Stimulated activated memory B cell treated with anti-CD40 and anti-IgM and Interleukin-4, amounts not matched to agents 10 μg/mL and 1 μg/mL and 100 μg/mL, for 72 hours (primary cell): ENCODE data around the gene GRB2.
"Not testable (repeated sequence)": the region's sequence is repeated elsewhere in the genome, so short reads cannot be mapped to it uniquely, and the experiment has no call there.

Source experiments
- ATAC-seq: fragments of 150-1000 bp; cut with Tn5 transposase; 2 replicates; pipeline ENCODE4 v1.10.0; 2021
- H3K27ac Mint-ChIP-seq: one replicate; pipeline ENCODE4 v1.8.0; 2022; ENCODE audit warnings: mild to moderate bottlenecking, mixed read lengths
- H3K27me3 Mint-ChIP-seq: one replicate; pipeline ENCODE4 v1.8.0; 2022; ENCODE audit warnings: mixed read lengths
- H3K36me3 Mint-ChIP-seq: one replicate; pipeline ENCODE4 v1.8.0; 2022; ENCODE audit warnings: mixed read lengths
- H3K4me1 Mint-ChIP-seq: one replicate; pipeline ENCODE4 v1.8.0; 2022; ENCODE audit warnings: mixed read lengths
- H3K4me3 Mint-ChIP-seq: one replicate; pipeline ENCODE4 v1.8.0; 2022; ENCODE audit warnings: mild to moderate bottlenecking, moderate library complexity, mixed read lengths
- H3K9me3 Mint-ChIP-seq: one replicate; pipeline ENCODE4 v1.8.0; 2022; ENCODE audit warnings: mixed read lengths

GRB2 gene

DNA sequence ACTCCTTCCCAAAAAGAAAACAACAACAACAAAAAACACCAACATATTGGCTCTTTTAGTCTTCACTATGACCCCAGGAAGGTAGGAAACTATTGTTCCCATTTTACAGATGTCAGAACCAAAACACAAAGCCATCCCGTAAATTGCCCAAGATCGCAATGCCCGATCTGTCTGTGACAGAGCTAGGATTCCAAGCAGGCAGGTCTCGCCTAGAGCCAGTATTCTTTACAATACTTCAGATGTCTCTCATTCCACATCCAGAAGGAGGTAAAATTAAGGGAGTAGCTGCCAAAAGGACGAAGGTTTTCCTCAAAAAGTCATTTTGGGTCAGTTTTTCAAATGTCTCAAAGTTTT is 21.7 kb downstream of the GRB2 start:
- H3K4me3 Mint-ChIP-seq: no peak overlapping the region
- peaks cover 17% of the 10 kb centered on the region for H3K36me3 Mint-ChIP-seq
- ATAC-seq: no peak
- H3K4me1 Mint-ChIP-seq: peaks cover 59% of the 10 kb centered on the region
- peak overlapping the region; percentile 37 for H3K27ac Mint-ChIP-seq
- no peaks in the 10 kb centered on the region for H3K9me3 Mint-ChIP-seq
- no peaks in the 10 kb centered on the region for H3K27me3 Mint-ChIP-seq

GRCh38 chr17:75380750-75381149 is 24.7 kb downstream of the GRB2 start:
- ATAC-seq: no peak
- Mint-ChIP-seq H3K27ac (no peak overlapping the region), H3K4me1 (peaks cover 54% of the 10 kb centered on the region), H3K4me3 (no peak overlapping the region), H3K9me3 (no peaks in the 10 kb centered on the region), H3K36me3 (peaks cover 20% of the 10 kb centered on the region), H3K27me3 (no peaks in the 10 kb centered on the region)

- no peaks in the 10 kb centered on the region for H3K9me3 Mint-ChIP-seq
- H3K36me3 Mint-ChIP-seq: peaks cover 23% of the 10 kb centered on the region
- no peaks in the 10 kb centered on the region for H3K27me3 Mint-ChIP-seq
- no peak for ATAC-seq
- no peak overlapping the region for H3K4me3 Mint-ChIP-seq
- H3K27ac Mint-ChIP-seq: no peak overlapping the region
- peaks cover 55% of the 10 kb centered on the region for H3K4me1 Mint-ChIP-seq
These were observed 25.2 kb downstream of the GRB2 start for GRCh38 chr17:75380315-75380714.

- H3K27me3 Mint-ChIP-seq, ATAC-seq, H3K9me3 Mint-ChIP-seq, H3K4me3 Mint-ChIP-seq, H3K27ac Mint-ChIP-seq: not testable (repeated sequence)
- Mint-ChIP-seq H3K36me3 (peaks cover 25% of the 10 kb centered on the region), H3K4me1 (peaks cover 57% of the 10 kb centered on the region)
These were observed 26.1 kb downstream of the GRB2 start for GRCh38 chr17:75379426-75379825.

DNA sequence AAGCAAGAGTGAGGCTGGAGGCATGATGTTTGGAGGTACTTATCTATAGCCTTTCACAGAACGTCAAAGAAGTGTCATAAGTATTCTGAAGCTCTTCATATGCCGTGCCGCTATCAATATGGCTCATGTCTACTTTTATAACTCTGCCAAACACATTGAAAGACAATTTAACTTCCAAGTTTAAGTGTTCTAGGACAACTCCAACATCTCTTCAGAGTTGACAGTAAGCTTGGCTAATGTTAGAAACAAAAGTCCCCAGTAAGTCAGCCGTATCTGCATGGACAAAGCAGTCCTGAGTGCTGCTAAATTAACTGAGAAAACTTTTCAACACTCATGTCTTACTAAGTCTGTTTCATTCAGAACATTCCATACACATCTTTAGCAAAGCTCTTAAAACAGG is 32.2 kb downstream of the GRB2 start:
- ATAC-seq: no peak
- Mint-ChIP-seq H3K4me3 (no peak overlapping the region), H3K36me3 (peaks cover 41% of the 10 kb centered on the region), H3K4me1 (peaks cover 76% of the 10 kb centered on the region), H3K9me3 (no peaks in the 10 kb centered on the region), H3K27me3 (no peaks in the 10 kb centered on the region), H3K27ac (no peak overlapping the region)

DNA sequence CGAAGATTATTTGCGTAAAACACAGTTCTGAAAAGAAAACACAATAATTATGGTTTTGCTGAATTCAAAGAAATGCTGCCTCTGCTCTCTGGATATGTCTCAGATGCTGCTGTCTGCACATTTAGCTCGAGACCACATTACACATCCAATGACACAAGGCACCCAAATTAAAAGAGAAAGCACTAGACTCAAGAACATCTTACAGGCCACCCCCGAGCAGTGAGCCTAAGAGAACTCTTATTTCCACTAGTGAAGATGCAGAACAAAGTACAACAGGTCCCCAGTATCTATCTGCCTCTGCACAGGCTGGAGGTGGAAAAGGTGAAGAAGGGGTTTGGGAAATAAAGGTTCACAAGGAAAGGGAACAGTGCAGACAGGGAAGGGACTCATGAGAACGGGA is 33.5 kb downstream of the GRB2 start:
- peaks cover 79% of the 10 kb centered on the region for H3K4me1 Mint-ChIP-seq
- H3K27ac Mint-ChIP-seq: peak overlapping the region; percentile 73
- H3K9me3 Mint-ChIP-seq: no peaks in the 10 kb centered on the region
- no peaks in the 10 kb centered on the region for H3K27me3 Mint-ChIP-seq
- peak; percentile 34 for ATAC-seq
- H3K36me3 Mint-ChIP-seq: peaks cover 29% of the 10 kb centered on the region
- peak overlapping the region; percentile 24 for H3K4me3 Mint-ChIP-seq

GRCh38 chr17:75371339-75371738 is 34.1 kb downstream of the GRB2 start:
- Mint-ChIP-seq H3K27me3 (no peaks in the 10 kb centered on the region), H3K27ac (peak overlapping the region; percentile 73), H3K9me3 (no peaks in the 10 kb centered on the region), H3K4me3 (peak overlapping the region; percentile 55), H3K4me1 (peaks cover 79% of the 10 kb centered on the region), H3K36me3 (peaks cover 29% of the 10 kb centered on the region)
- ATAC-seq: peak; percentile 65

DNA sequence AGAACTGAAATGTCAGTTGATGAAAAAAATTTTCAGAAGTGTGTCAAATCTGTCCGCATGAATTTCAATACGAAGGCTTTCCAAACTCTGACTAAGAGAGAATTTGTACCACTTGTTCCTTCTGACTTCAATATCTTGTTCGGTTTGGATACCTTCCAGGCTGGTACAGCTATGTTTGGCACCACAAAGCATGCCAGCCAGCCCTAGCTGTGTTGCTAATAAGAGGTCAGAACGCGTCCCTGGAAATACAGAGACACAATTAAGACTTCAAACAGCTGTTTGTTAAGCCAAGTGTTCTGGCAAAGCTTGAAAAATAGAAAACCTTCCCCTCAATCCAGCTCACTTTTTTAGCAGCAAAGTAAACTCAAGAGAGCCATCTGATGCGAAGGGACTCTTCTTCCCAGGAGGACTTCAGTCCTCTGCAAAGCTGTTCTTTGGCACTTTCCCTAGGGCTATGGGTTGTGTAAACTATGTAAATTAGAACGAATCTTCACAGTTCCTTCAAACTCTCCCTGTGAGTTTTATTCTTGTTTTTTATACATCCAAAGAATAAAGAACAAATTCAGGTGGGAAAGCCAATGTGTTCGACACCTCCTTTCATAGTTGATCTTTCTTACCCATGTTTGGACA is 35.1 kb downstream of the GRB2 start:
- no peak for ATAC-seq
- Mint-ChIP-seq H3K9me3 (no peaks in the 10 kb centered on the region), H3K27me3 (no peaks in the 10 kb centered on the region), H3K36me3 (peaks cover 27% of the 10 kb centered on the region), H3K27ac (no peak overlapping the region), H3K4me1 (peaks cover 87% of the 10 kb centered on the region), H3K4me3 (no peak overlapping the region)

GRCh38 chr17:75367838-75368789 is 37.4 kb downstream of the GRB2 start:
- peak overlapping the region; percentile 62 for H3K27ac Mint-ChIP-seq
- H3K36me3 Mint-ChIP-seq: peaks cover 31% of the 10 kb centered on the region

DNA sequence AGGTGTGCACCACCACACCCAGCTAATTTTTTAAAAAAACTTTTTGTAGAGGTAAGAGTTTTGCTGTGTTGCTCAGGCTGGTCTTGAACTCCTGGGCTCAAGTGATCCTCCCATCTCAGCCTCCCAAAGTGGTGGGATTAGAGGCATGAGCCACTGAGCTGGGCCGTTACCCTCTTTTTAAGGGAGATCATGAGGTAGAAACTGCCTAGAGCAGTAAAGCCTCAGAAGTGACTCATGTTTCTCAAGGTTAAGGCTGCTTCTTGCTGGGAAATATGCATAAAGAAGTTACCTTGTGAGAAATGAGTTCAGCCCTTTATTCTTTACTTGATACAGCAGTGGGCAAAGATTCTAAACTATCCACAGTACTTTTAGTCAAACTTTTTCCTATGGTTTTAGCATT is 38.2 kb downstream of the GRB2 start:
- no peaks in the 10 kb centered on the region for H3K9me3 Mint-ChIP-seq
- peak overlapping the region; percentile 62 for H3K27ac Mint-ChIP-seq
- ATAC-seq: no peak
- H3K27me3 Mint-ChIP-seq: no peaks in the 10 kb centered on the region
- peaks cover 31% of the 10 kb centered on the region for H3K36me3 Mint-ChIP-seq
- H3K4me1 Mint-ChIP-seq: peaks cover 92% of the 10 kb centered on the region
- H3K4me3 Mint-ChIP-seq: no peak overlapping the region

More at GRCh38 chr17:75367838-75368789, 37.4 kb downstream of the GRB2 start:
- H3K9me3 Mint-ChIP-seq, ATAC-seq, H3K27me3 Mint-ChIP-seq, H3K4me3 Mint-ChIP-seq: not testable (repeated sequence)
- H3K4me1 Mint-ChIP-seq: peaks cover 92% of the 10 kb centered on the region

DNA sequence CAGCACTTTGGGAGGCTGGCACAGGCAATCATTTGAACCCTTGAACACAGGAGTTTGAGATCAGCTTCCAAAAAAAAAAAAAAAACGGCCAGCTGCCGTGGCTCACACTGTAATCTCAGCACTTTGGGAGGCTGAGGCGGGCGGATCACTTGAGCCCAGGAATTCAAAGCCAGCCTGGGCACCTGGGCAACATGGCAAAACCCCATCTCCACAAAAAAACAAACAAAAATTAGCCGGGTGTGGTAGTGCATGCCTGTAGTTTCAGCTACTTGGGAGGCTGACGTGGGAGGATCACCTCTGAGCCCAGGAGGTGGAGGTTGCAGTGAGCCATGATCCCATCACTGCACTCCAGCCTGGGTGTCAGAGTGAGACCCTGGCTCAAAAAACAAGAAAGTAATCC is 39.0 kb downstream of the GRB2 start:
- Mint-ChIP-seq H3K9me3 (no peaks in the 10 kb centered on the region), H3K27ac (peak overlapping the region; percentile 2), H3K4me3 (peak overlapping the region; percentile 18), H3K36me3 (peaks cover 24% of the 10 kb centered on the region), H3K27me3 (no peaks in the 10 kb centered on the region), H3K4me1 (peaks cover 92% of the 10 kb centered on the region)
- ATAC-seq: no peak

GRCh38 chr17:75365931-75366275 is 39.6 kb downstream of the GRB2 start:
- Mint-ChIP-seq H3K4me3 (peak overlapping the region; percentile 25), H3K27me3 (no peaks in the 10 kb centered on the region), H3K9me3 (no peaks in the 10 kb centered on the region), H3K27ac (peak overlapping the region; percentile 2), H3K4me1 (peaks cover 93% of the 10 kb centered on the region), H3K36me3 (peaks cover 20% of the 10 kb centered on the region)
- ATAC-seq: no peak

GRCh38 chr17:75365009-75365930 is 40.2 kb downstream of the GRB2 start:
- Mint-ChIP-seq H3K36me3 (peaks cover 20% of the 10 kb centered on the region), H3K4me3 (peak overlapping the region; percentile 26), H3K27ac (peak overlapping the region; percentile 2), H3K27me3 (no peaks in the 10 kb centered on the region), H3K4me1 (peaks cover 97% of the 10 kb centered on the region), H3K9me3 (no peaks in the 10 kb centered on the region)
- no peak for ATAC-seq

DNA sequence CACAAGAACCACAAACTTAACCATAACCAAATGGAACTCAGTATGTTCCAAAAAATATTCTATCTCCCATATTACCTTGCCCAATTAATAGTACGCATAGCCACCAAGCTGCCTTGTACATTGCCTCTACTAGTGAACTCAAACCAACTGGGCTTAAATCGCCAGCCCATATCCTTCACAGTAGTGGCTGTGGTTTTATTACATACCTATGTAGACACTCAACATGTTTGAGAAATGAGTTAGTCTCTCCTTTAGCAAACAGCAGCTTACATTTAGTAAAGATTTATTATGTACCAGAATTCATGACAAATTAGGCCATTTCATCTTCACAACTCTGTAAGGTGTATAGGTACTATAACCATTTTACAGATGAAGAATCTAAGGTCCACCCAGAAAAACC is 41.4 kb downstream of the GRB2 start:
- peak overlapping the region; percentile 6 for H3K4me3 Mint-ChIP-seq

GRCh38 chr17:75361996-75362395 is 43.5 kb downstream of the GRB2 start:
- Mint-ChIP-seq H3K9me3 (no peaks in the 10 kb centered on the region), H3K27me3 (no peaks in the 10 kb centered on the region), H3K36me3 (peaks cover 26% of the 10 kb centered on the region), H3K27ac (peak overlapping the region; percentile 2), H3K4me3 (no peak overlapping the region), H3K4me1 (peaks cover 90% of the 10 kb centered on the region)
- no peak for ATAC-seq

More for the DNA sequence above, 41.4 kb downstream of the GRB2 start:
- Mint-ChIP-seq H3K9me3 (no peaks in the 10 kb centered on the region), H3K4me1 (peaks cover 98% of the 10 kb centered on the region), H3K27ac (peak overlapping the region; percentile 2), H3K27me3 (no peaks in the 10 kb centered on the region), H3K36me3 (peaks cover 20% of the 10 kb centered on the region)
- no peak for ATAC-seq
